Measurements from ENCODE around the gene TMEM209. TPM values are rescaled to one million over a fixed set of nuclear protein-coding genes. Genes with fewer than 3 reads are reported as not detected.
"Not testable (repeated sequence)": the region's sequence is repeated elsewhere in the genome, so short reads cannot be mapped to it uniquely, and the experiment has no call there.

Gene TMEM209
- 22.7 and 23.4 TPM in 2 replicates for total RNA-seq
- long read RNA-seq, transcript TMEM209-201 (15 exons, 3,545 nt), result major isoform, 12 of 18 reads
- long read RNA-seq, partial matches to known transcripts, result 3 of 18 reads
- long read RNA-seq, other reads (novel, unspliced or antisense), result 2 of 18 reads

- peaks cover 22% of the 10 kb centered on the region for H3K4me1 Mint-ChIP-seq (ENCODE audit: unreplicated experiment)
- DNase-seq (ENCODE audit: extremely low spot score, unreplicated experiment), result peak; percentile 99
- no peaks in the 10 kb centered on the region for H3K9me3 Mint-ChIP-seq (ENCODE audit: unreplicated experiment)
- H3K27me3 Mint-ChIP-seq (ENCODE audit: unreplicated experiment), result no peaks in the 10 kb centered on the region
- H3K36me3 Mint-ChIP-seq (ENCODE audit: unreplicated experiment), result peaks cover 19% of the 10 kb centered on the region
- H3K27ac Mint-ChIP-seq (ENCODE audit: unreplicated experiment), result peak within 1 kb of the TSS; percentile 97
- TF ChIP-seq CTCF (IDR thresholded peaks at IDR 0.05), result no peak
- H3K4me3 Mint-ChIP-seq (ENCODE audit: unreplicated experiment), result peak within 1 kb of the TSS; percentile 90
Observed at GRCh38 chr7:130205084-130205947, at the start of gene TMEM209. Gene TMEM209 (minus strand): TSS chr7:130205406. CDS start chr7:130205375, 31 bp downstream.

GRCh38 chr7:130254555-130254954 is 49.3 kb upstream of the TMEM209 start:
- H3K36me3 Mint-ChIP-seq (ENCODE audit: unreplicated experiment), result peaks cover 2% of the 10 kb centered on the region
- H3K27me3 Mint-ChIP-seq (ENCODE audit: unreplicated experiment), result no peaks in the 10 kb centered on the region
- TF ChIP-seq CTCF (IDR thresholded peaks at IDR 0.05), result no peak
- no peaks in the 10 kb centered on the region for H3K4me1 Mint-ChIP-seq (ENCODE audit: unreplicated experiment)
- peaks cover 19% of the 10 kb centered on the region for H3K9me3 Mint-ChIP-seq (ENCODE audit: unreplicated experiment)
- H3K27ac Mint-ChIP-seq (ENCODE audit: unreplicated experiment), result no peak overlapping the region
- no peak overlapping the region for H3K4me3 Mint-ChIP-seq (ENCODE audit: unreplicated experiment)
- no peak for DNase-seq (ENCODE audit: extremely low spot score, unreplicated experiment)

GRCh38 chr7:130249626-130250025 is 44.4 kb upstream of the TMEM209 start:
- not testable (repeated sequence) for H3K4me1 Mint-ChIP-seq (ENCODE audit: unreplicated experiment); H3K36me3 Mint-ChIP-seq (ENCODE audit: unreplicated experiment); H3K27ac Mint-ChIP-seq (ENCODE audit: unreplicated experiment); DNase-seq (ENCODE audit: extremely low spot score, unreplicated experiment); H3K27me3 Mint-ChIP-seq (ENCODE audit: unreplicated experiment); H3K4me3 Mint-ChIP-seq (ENCODE audit: unreplicated experiment)
- peaks cover 11% of the 10 kb centered on the region for H3K9me3 Mint-ChIP-seq (ENCODE audit: unreplicated experiment)

- H3K4me3 Mint-ChIP-seq (ENCODE audit: unreplicated experiment); H3K36me3 Mint-ChIP-seq (ENCODE audit: unreplicated experiment); H3K27ac Mint-ChIP-seq (ENCODE audit: unreplicated experiment); H3K4me1 Mint-ChIP-seq (ENCODE audit: unreplicated experiment); H3K27me3 Mint-ChIP-seq (ENCODE audit: unreplicated experiment); DNase-seq (ENCODE audit: extremely low spot score, unreplicated experiment): not testable (repeated sequence)
- H3K9me3 Mint-ChIP-seq (ENCODE audit: unreplicated experiment), result peaks cover 11% of the 10 kb centered on the region
Observed at GRCh38 chr7:130248842-130249241, 43.6 kb upstream of the TMEM209 start.

GRCh38 chr7:130246491-130246890 is 41.3 kb upstream of the TMEM209 start:
- not testable (repeated sequence) for DNase-seq (ENCODE audit: extremely low spot score, unreplicated experiment); H3K9me3 Mint-ChIP-seq (ENCODE audit: unreplicated experiment); H3K36me3 Mint-ChIP-seq (ENCODE audit: unreplicated experiment); H3K27me3 Mint-ChIP-seq (ENCODE audit: unreplicated experiment); H3K4me3 Mint-ChIP-seq (ENCODE audit: unreplicated experiment); H3K27ac Mint-ChIP-seq (ENCODE audit: unreplicated experiment)
- H3K4me1 Mint-ChIP-seq (ENCODE audit: unreplicated experiment), result peaks cover 21% of the 10 kb centered on the region

- H3K9me3 Mint-ChIP-seq (ENCODE audit: unreplicated experiment); DNase-seq (ENCODE audit: extremely low spot score, unreplicated experiment); H3K4me3 Mint-ChIP-seq (ENCODE audit: unreplicated experiment); H3K36me3 Mint-ChIP-seq (ENCODE audit: unreplicated experiment); H3K27me3 Mint-ChIP-seq (ENCODE audit: unreplicated experiment); H3K27ac Mint-ChIP-seq (ENCODE audit: unreplicated experiment): not testable (repeated sequence)
- peaks cover 21% of the 10 kb centered on the region for H3K4me1 Mint-ChIP-seq (ENCODE audit: unreplicated experiment)
Observed at GRCh38 chr7:130243486-130243885, 38.3 kb upstream of the TMEM209 start.
